PFSK-1 (cell line): ENCODE results near the gene KLHL25.

ENCODE experiments used
- FOXP2 ChIP-seq: optimal IDR thresholded peaks from 2 replicates; pipeline ENCODE3; 2011; ENCODE audit warnings: borderline replicate concordance, control low read depth, inconsistent platforms; ENCODE audit not compliant: insufficient read depth; ENCODE audit errors: extremely low read length, extremely low read depth
- POLR2AphosphoS5 ChIP-seq: IDR thresholded peaks from 2 replicates; pipeline ENCODE4 v1.6.1; 2012; ENCODE audit warnings: low read depth, mild to moderate bottlenecking, control low read depth, low read length, moderate library complexity
- REST ChIP-seq, 2 experiments: IDR thresholded peaks; 2 replicates each; pipeline versions ENCODE4 v1.6.1 to v1.8.0; 2011 to 2012; ENCODE audit warnings: low read depth in 2 of 2, low read length in 2 of 2, control low read depth in 1 of 2, inconsistent platforms in 1 of 2, mild to moderate bottlenecking in 1 of 2, moderate library complexity in 1 of 2; ENCODE audit not compliant: insufficient read depth in 1 of 2
- SIN3A ChIP-seq: IDR thresholded peaks from 2 replicates; pipeline ENCODE4 v1.6.1; 2012; ENCODE audit warnings: mild to moderate bottlenecking, low read length, moderate library complexity, borderline replicate concordance; ENCODE audit not compliant: insufficient read depth
- TAF1 ChIP-seq: IDR thresholded peaks from 2 replicates; pipeline ENCODE4 v1.6.1; 2012; ENCODE audit warnings: low read length, control low read depth, borderline replicate concordance; ENCODE audit not compliant: insufficient read depth

The KLHL25 gene

GRCh38 chr15:85758655-85758978, 36.1 kb downstream of the KLHL25 start:
- TF ChIP-seq TAF1 = no peak
- TF ChIP-seq POLR2AphosphoS5 = no peak
- TF ChIP-seq SIN3A = no peak

GRCh38 chr15:85757939-85758654, 36.6 kb downstream of the KLHL25 start:
- no peak for TF ChIP-seq POLR2AphosphoS5
- TF ChIP-seq FOXP2 = no peak
- TF ChIP-seq SIN3A = no peak

- TF ChIP-seq TAF1 (no peak), FOXP2 (no peak), REST (IDR thresholded peaks at IDR 0.05; ENCODE audit: insufficient read depth in 1 of 2, low read depth in 2 of 2, low read length in 2 of 2) (no peak), POLR2AphosphoS5 (no peak), SIN3A (no peak)
Observed at GRCh38 chr15:85757073-85757938, 37.4 kb downstream of the KLHL25 start.

GRCh38 chr15:85756411-85757072, 38.2 kb downstream of the KLHL25 start:
- TF ChIP-seq SIN3A = no peak
- no peak for TF ChIP-seq FOXP2
- TF ChIP-seq POLR2AphosphoS5 = no peak
- no peak for TF ChIP-seq TAF1
- TF ChIP-seq REST (IDR thresholded peaks at IDR 0.05; ENCODE audit: insufficient read depth in 1 of 2, low read depth in 2 of 2, low read length in 2 of 2) = no peak

- TF ChIP-seq TAF1 (no peak), POLR2AphosphoS5 (no peak), SIN3A (no peak), FOXP2 (no peak), REST (IDR thresholded peaks at IDR 0.05; ENCODE audit: insufficient read depth in 1 of 2, low read depth in 2 of 2, low read length in 2 of 2) (no peak)
Observed at GRCh38 chr15:85755942-85756341, 38.8 kb downstream of the KLHL25 start.

GRCh38 chr15:85755471-85755870, 39.3 kb downstream of the KLHL25 start:
- TF ChIP-seq REST (IDR thresholded peaks at IDR 0.05; ENCODE audit: insufficient read depth in 1 of 2, low read depth in 2 of 2, low read length in 2 of 2) = no peak
- TF ChIP-seq FOXP2 = no peak
- TF ChIP-seq SIN3A = no peak
- TF ChIP-seq TAF1 = no peak
- TF ChIP-seq POLR2AphosphoS5 = no peak
